NCI-H82 (cell line): ENCODE results near the gene FSHB.
"Not testable (repeated sequence)": the region's sequence is repeated elsewhere in the genome, so short reads cannot be mapped to it uniquely, and the experiment has no call there.

Experiments
- DNase-seq: peaks from one replicate; lab custom pipeline; 2025; lab: John Stamatoyannopoulos, UW

Gene FSHB

GRCh38 chr11:30268638-30269037, 37.8 kb downstream of the FSHB start:
- DNase-seq, result not testable (repeated sequence)

GRCh38 chr11:30270671-30271070, 39.9 kb downstream of the FSHB start:
- DNase-seq, result no peak

GRCh38 chr11:30277176-30277575, 46.4 kb downstream of the FSHB start:
- DNase-seq, result no peak

- no peak for DNase-seq
Measured at GRCh38 chr11:30279796-30280195, 49.0 kb downstream of the FSHB start.

GRCh38 chr11:30281476-30282288, 50.9 kb downstream of the FSHB start:
- DNase-seq, result no peak

- no peak for DNase-seq
Measured at GRCh38 chr11:30282289-30282631, 51.4 kb downstream of the FSHB start.
